Astrocyte of the spinal cord (primary cell): ENCODE data around the gene ACTR8.

Experiments
- DNase-seq: peaks from one replicate; pipeline ENCODE4 v3.0.0; 2011; ENCODE audit warnings: low read depth, low spot score
- H3K4me3 ChIP-seq: 2 replicates; pipeline ENCODE4 v1.5.1; 2011; ENCODE audit warnings: low read depth, mild to moderate bottlenecking, low read length, moderate library complexity
- CTCF ChIP-seq: IDR thresholded peaks from 2 replicates; pipeline ENCODE4 v1.5.1; 2012; ENCODE audit warnings: low read depth, mild to moderate bottlenecking, low read length, inconsistent platforms
- in situ Hi-C: cut with HindIII; loops from 2 replicates; pipeline ENCODE4 v1.10.0; 2017; ENCODE audit warnings: low sequenced_read_pairs

Gene ACTR8

GRCh38 chr3:53887446-53887845, 5.5 kb upstream of the ACTR8 start:
- in situ Hi-C loops: no loop called here
- no peak overlapping the region for H3K4me3 ChIP-seq
- no peak for DNase-seq
- no peak for TF ChIP-seq CTCF

GRCh38 chr3:53885239-53885638, 3.3 kb upstream of the ACTR8 start:
- in situ Hi-C loops: no loop called here

GRCh38 chr3:53884623-53885022, 2.7 kb upstream of the ACTR8 start:
- TF ChIP-seq CTCF: no peak
- in situ Hi-C loops: no loop called here
- H3K4me3 ChIP-seq: no peak overlapping the region
- no peak for DNase-seq

More at GRCh38 chr3:53885239-53885638, 3.3 kb upstream of the ACTR8 start:
- no peak for TF ChIP-seq CTCF
- DNase-seq: no peak
- no peak overlapping the region for H3K4me3 ChIP-seq

- no peak for TF ChIP-seq CTCF
- DNase-seq: no peak
- no peak overlapping the region for H3K4me3 ChIP-seq
- in situ Hi-C loops: no loop called here
Observed at GRCh38 chr3:53883008-53883407, 1.1 kb upstream of the ACTR8 start.

- TF ChIP-seq CTCF: no peak
- peak; percentile 17 for DNase-seq
- H3K4me3 ChIP-seq: peak overlapping the region; percentile 85
- in situ Hi-C loops: no loop called here
Observed at GRCh38 chr3:53880396-53881345, 1.3 kb downstream of the ACTR8 start.

- H3K4me3 ChIP-seq: no peak overlapping the region
- in situ Hi-C loops: no loop called here
- DNase-seq: no peak
- no peak for TF ChIP-seq CTCF
Observed at GRCh38 chr3:53865732-53866499, 16.0 kb downstream of the ACTR8 start.
